Measurements from ENCODE around the gene COX6B1.

GRCh38 chr19:35670686-35671085, 22.6 kb downstream of the COX6B1 start:
- TF ChIP-seq CTCF (IDR thresholded peaks at IDR 0.05) (no peak), POLR2A (IDR thresholded peaks at IDR 0.05) (no peak)

All from heart left ventricle (tissue), 13 donors.